A673 (cell line): ENCODE results near the gene THADA. TPM values are rescaled to one million over a fixed set of nuclear protein-coding genes. Genes with fewer than 3 reads are reported as not detected.

ENCODE experiments used
- BruUV-seq: library from RNA; stranded (reverse); fragments of 400-500 nt; replicated peaks from 2 replicates; lab custom pipeline; 2021; lab: Mats Ljungman, UMichigan
- CTCF ChIA-PET: fragments of 300-600 bp; sonication (Branson Sonifier 250); formaldehyde crosslinking; loops from one replicate; lab custom pipeline; 2022; ENCODE audit warnings: antibody characterized with exemption; lab: Charles Lee
- POLR2A ChIA-PET: fragments of 300-600 bp; sonication (Branson Sonifier 250); formaldehyde crosslinking; loops from one replicate; lab custom pipeline; 2022; ENCODE audit warnings: antibody characterized with exemption; ENCODE audit not compliant: low non-redundant PET; lab: Charles Lee
- DNase-seq: peaks from one replicate; pipeline ENCODE4 v3.0.0-alpha.2; 2015; ENCODE audit warnings: low spot score
- H3K27ac ChIP-seq: fragments of 200-600 bp; sonication (generic); 2 replicates; pipeline ENCODE4 v1.5.1; 2016; ENCODE audit warnings: mixed run types, low read depth, mild to moderate bottlenecking, mixed read lengths, antibody characterized with exemption, low read length; ENCODE audit not compliant: poor library complexity, severe bottlenecking
- H3K27me3 ChIP-seq: fragments of 200-600 bp; sonication (generic); replicated peaks from 2 replicates; pipeline ENCODE4 v1.6.1; 2017; ENCODE audit warnings: mixed run types, low read depth, mild to moderate bottlenecking, mixed read lengths, antibody characterized with exemption, low read length; ENCODE audit not compliant: insufficient read depth, poor library complexity
- H3K36me3 ChIP-seq: fragments of 200-600 bp; sonication (generic); 2 replicates; pipeline ENCODE4 v1.6.1; 2016; ENCODE audit warnings: mixed run types, mild to moderate bottlenecking, mixed read lengths, antibody characterized with exemption, low read length; ENCODE audit not compliant: insufficient read depth, poor library complexity, severe bottlenecking
- H3K4me1 ChIP-seq: fragments of 200-600 bp; sonication (generic); 2 replicates; pipeline ENCODE4 v1.6.1; 2017; ENCODE audit warnings: mixed run types, mild to moderate bottlenecking, mixed read lengths, antibody characterized with exemption, low read length; ENCODE audit not compliant: insufficient read depth, poor library complexity, severe bottlenecking
- H3K4me3 ChIP-seq: fragments of 200-600 bp; sonication (generic); 2 replicates; pipeline ENCODE4 v1.5.1; 2016; ENCODE audit warnings: low read depth, mixed run types, mild to moderate bottlenecking, mixed read lengths, low read length; ENCODE audit not compliant: poor library complexity, severe bottlenecking
- H3K9me3 ChIP-seq: fragments of 200-600 bp; sonication (generic); 2 replicates; pipeline ENCODE4 v1.6.1; 2016; ENCODE audit warnings: mixed run types, low read depth, mild to moderate bottlenecking, mixed read lengths, antibody characterized with exemption, low read length; ENCODE audit not compliant: poor library complexity, severe bottlenecking
- CTCF ChIP-seq: fragments of 300-800, 200-600 bp; sonication (generic); conservative IDR thresholded peaks from 2 replicates; pipeline ENCODE4 v1.5.1; 2017; ENCODE audit warnings: low read depth, mild to moderate bottlenecking, antibody characterized with exemption, low read length, moderate library complexity, mixed read lengths
- EZH2 ChIP-seq: fragments of 200-600 bp; sonication (generic); IDR thresholded peaks from 2 replicates; pipeline ENCODE4 v1.6.1; 2017; ENCODE audit warnings: borderline replicate concordance, low read depth, mild to moderate bottlenecking, mixed read lengths, antibody characterized with exemption, low read length; ENCODE audit not compliant: poor library complexity, severe bottlenecking
- intact Hi-C: fragments of 100-400 bp; cut with micrococcal nuclease; formaldehyde crosslinking; loops from one replicate; pipeline ENCODE4 v1.10.0; 2022; ENCODE audit not compliant: unreplicated experiment
- total RNA-seq: library from RNA; stranded (reverse); gene quantifications from 2 replicates; pipeline ENCODE4 v1.2.3, GENCODE V29; 2021

THADA gene
- total RNA-seq, 1 experiment from 2014 or later, result 39.7 TPM

- POLR2A ChIA-PET, result no interaction called here
- intact Hi-C loops, result no loop called here
- CTCF ChIA-PET, result no interaction called here
- BruUV-seq, result no TSS peak
- Histone ChIP-seq H3K36me3 (no peaks in the 10 kb centered on the region), H3K27ac (no peak overlapping the region), H3K4me3 (no peak overlapping the region), H3K4me1 (no peaks in the 10 kb centered on the region), H3K27me3 (no peaks in the 10 kb centered on the region), H3K9me3 (no peaks in the 10 kb centered on the region)
- no peak for DNase-seq
- TF ChIP-seq CTCF (no peak), EZH2 (no peak)
These were observed 407.1 kb downstream of the THADA start for GRCh38 chr2:43188561-43189386.

GRCh38 chr2:43186679-43187374 is 409.0 kb downstream of the THADA start:
- Histone ChIP-seq H3K27ac (no peak overlapping the region), H3K4me1 (no peaks in the 10 kb centered on the region), H3K4me3 (no peak overlapping the region), H3K27me3 (no peaks in the 10 kb centered on the region), H3K9me3 (no peaks in the 10 kb centered on the region), H3K36me3 (no peaks in the 10 kb centered on the region)
- ChIA-PET POLR2A (no interaction called here), CTCF (no interaction called here)
- DNase-seq, result no peak
- no peak for TF ChIP-seq CTCF
- no peak for TF ChIP-seq EZH2
- intact Hi-C loops, result no loop called here
- no TSS peak for BruUV-seq

GRCh38 chr2:43186321-43186678 is 409.5 kb downstream of the THADA start:
- ChIA-PET POLR2A (no interaction called here), CTCF (no interaction called here)
- H3K27ac ChIP-seq, result no peak overlapping the region
- no peak for DNase-seq
- intact Hi-C loops, result no loop called here
- H3K9me3 ChIP-seq, result no peaks in the 10 kb centered on the region
- no TSS peak for BruUV-seq
- no peaks in the 10 kb centered on the region for H3K36me3 ChIP-seq
- H3K4me3 ChIP-seq, result no peak overlapping the region
- H3K27me3 ChIP-seq, result no peaks in the 10 kb centered on the region
- TF ChIP-seq EZH2, result no peak
- no peak for TF ChIP-seq CTCF
- no peaks in the 10 kb centered on the region for H3K4me1 ChIP-seq
